K562 (cell line): ENCODE measurements around the gene SPATA12. TPM values are rescaled to one million over a fixed set of nuclear protein-coding genes. Genes with fewer than 3 reads are reported as not detected.

Experiments
- ATAC-seq: fragments of 200-7000 bp; cut with Tn5 transposase; 3 replicates; pipeline ENCODE4 v1.9.1; 2020; ENCODE audit warnings: moderate library complexity
- BruUV-seq: library from RNA; stranded (reverse); fragments of 400-500 nt; replicated peaks from 2 replicates; lab custom pipeline; 2021; lab: Mats Ljungman, UMichigan
- CTCF ChIA-PET: fragments of 300-600 bp; formaldehyde crosslinking; extraction: SDS; loops from one replicate; lab custom pipeline; 2021; ENCODE audit warnings: low intra/inter-chr PET ratio; lab: Yijun Ruan, JAX
- POLR2A ChIA-PET: fragments of 300-600, 350-650 bp; sonication (Branson Sonifier 250); formaldehyde crosslinking; extraction: SDS; loops from one replicate; lab custom pipeline; 2021; ENCODE audit warnings: antibody characterized with exemption, inconsistent platforms; lab: Yijun Ruan, JAX
- DNase-seq, 4 experiments: peaks; one replicate each; pipeline versions ENCODE4 v3.0.0 to v3.0.0-alpha.2; 2011 to 2018; ENCODE audit warnings: low spot score in 3 of 4, mixed read lengths in 3 of 4; ENCODE audit errors: extremely low read depth in 1 of 4
- FAIRE-seq: peaks from 2 replicates; lab custom pipeline; 2011; peaks lifted over from hg19 to GRCh38; lab: Jason Lieb, UNC
- H2AFZ ChIP-seq: 2 replicates; pipeline ENCODE4 v1.6.0; 2011; ENCODE audit warnings: low read depth, low read length, control low read depth, inconsistent platforms
- H3K27ac ChIP-seq: fragments of 200-600 bp; 3 replicates; pipeline ENCODE4 v1.8.0; 2011; ENCODE audit warnings: low read depth, mild to moderate bottlenecking, control low read depth, inconsistent platforms, low read length, moderate library complexity, mixed read lengths; ENCODE audit errors: extremely low read depth
- H3K27me3 ChIP-seq, 2 experiments: fragments of 300-600 bp in 1 of 2; 2 replicates in 1 of 2; 3 replicates in 1 of 2; pipeline versions ENCODE4 v1.6.0 to v1.8.0; 2011; ENCODE audit warnings: inconsistent platforms in 2 of 2, low read length in 2 of 2, mild to moderate bottlenecking in 1 of 2, mixed read lengths in 1 of 2, moderate library complexity in 1 of 2; ENCODE audit not compliant: control insufficient read depth in 2 of 2, insufficient read depth in 2 of 2
- H3K36me3 ChIP-seq: fragments of 300-600 bp; 3 replicates; pipeline ENCODE4 v1.8.0; 2011; ENCODE audit warnings: mild to moderate bottlenecking, low read length, inconsistent platforms; ENCODE audit not compliant: control insufficient read depth, insufficient read depth
- H3K4me1 ChIP-seq, 2 experiments: fragments of 200-600 bp in 1 of 2; replicated peaks in 1 of 2; 2 replicates in 1 of 2; 3 replicates in 1 of 2; pipeline versions ENCODE4 v1.5.1 to v1.8.0; 2011; ENCODE audit warnings: inconsistent platforms in 2 of 2, low read length in 2 of 2, mild to moderate bottlenecking in 1 of 2, mixed read lengths in 1 of 2, moderate library complexity in 1 of 2; ENCODE audit not compliant: control insufficient read depth in 2 of 2, insufficient read depth in 2 of 2
- H3K4me2 ChIP-seq: 2 replicates; pipeline ENCODE4 v1.6.1; 2011; ENCODE audit warnings: low read length, control low read depth, inconsistent platforms, mixed read lengths; ENCODE audit not compliant: insufficient read depth
- H3K4me3 ChIP-seq: fragments of 200-600 bp; sonication (generic), shearing (Covaris generic); 2 replicates; pipeline ENCODE4 v1.5.1; 2016; ENCODE audit warnings: control low read depth, inconsistent platforms
- H3K79me2 ChIP-seq: fragments of 200-600 bp; 3 replicates; pipeline ENCODE4 v1.8.0; 2011; ENCODE audit warnings: low read length, inconsistent platforms; ENCODE audit not compliant: control insufficient read depth, insufficient read depth
- H3K9ac ChIP-seq, 2 experiments: 2 replicates each; pipeline versions ENCODE4 v1.6.0 to v1.6.1; 2011; ENCODE audit warnings: low read depth in 2 of 2, low read length in 2 of 2, control low read depth in 1 of 2, inconsistent platforms in 1 of 2, mild to moderate bottlenecking in 1 of 2, mixed read lengths in 1 of 2; ENCODE audit not compliant: insufficient read depth in 1 of 2
- H3K9me1 ChIP-seq: one replicate; pipeline ENCODE4 v1.6.0; 2011; ENCODE audit warnings: inconsistent platforms, mild to moderate bottlenecking, low read length, moderate library complexity; ENCODE audit not compliant: control insufficient read depth, insufficient read depth
- H3K9me3 ChIP-seq: replicated peaks from 2 replicates; pipeline ENCODE4 v1.5.1; 2011; ENCODE audit warnings: low read depth, low read length, inconsistent platforms; ENCODE audit not compliant: control insufficient read depth, insufficient read depth
- H4K20me1 ChIP-seq: replicated peaks from 2 replicates; pipeline ENCODE4 v1.6.1; 2011; ENCODE audit warnings: low read length, inconsistent platforms, mixed read lengths; ENCODE audit not compliant: control insufficient read depth, insufficient read depth
- CAMTA2 ChIP-seq: fragments of 250-450 bp; sonication (Bioruptor Pico); conservative IDR thresholded peaks from 2 replicates; pipeline ENCODE4 v1.5.1; 2022
- CEBPG ChIP-seq, 3 experiments: fragments of 200-800 bp in 1 of 3; sonication (Bioruptor generic) in 1 of 3; sonication (generic) in 1 of 3; formaldehyde crosslinking in 1 of 3; IDR thresholded peaks in 2 of 3; conservative IDR thresholded peaks in 1 of 3; 2 replicates each; pipeline versions ENCODE4 v1.6.1 to v1.8.0; 2016 to 2022; ENCODE audit warnings: missing compliant biosample characterization in 2 of 3, missing genetic modification characterization in 2 of 3, mild to moderate bottlenecking in 1 of 3, missing genetic modification reagents in 1 of 3
- ESRRA ChIP-seq: fragments of 450-650 bp; IDR thresholded peaks from 2 replicates; pipeline ENCODE4 v1.6.1; 2014; ENCODE audit warnings: low read depth, mild to moderate bottlenecking, moderate library complexity, borderline replicate concordance
- NFIX ChIP-seq: fragments of 250-450 bp; sonication (Bioruptor Pico); IDR thresholded peaks from 2 replicates; pipeline ENCODE4 v1.4.0; 2020; ENCODE audit warnings: low read depth, mild to moderate bottlenecking, moderate library complexity
- PTRF ChIP-seq: fragments of 450-650 bp; IDR thresholded peaks from 2 replicates; pipeline ENCODE4 v1.6.1; 2016; ENCODE audit warnings: mild to moderate bottlenecking, missing genetic modification characterization, missing compliant biosample characterization
- STAT5A ChIP-seq: IDR thresholded peaks from 2 replicates; pipeline ENCODE4 v1.6.1; 2012; ENCODE audit warnings: low read length, inconsistent platforms, borderline replicate concordance
- ZFX ChIP-seq: sonication (generic); formaldehyde crosslinking; IDR thresholded peaks from 2 replicates; pipeline ENCODE4 v1.8.0; 2022; ENCODE audit warnings: mild to moderate bottlenecking, missing genetic modification reagents, moderate library complexity
- ZNF165 ChIP-seq: fragments of 250-450 bp; sonication (Bioruptor Pico); IDR thresholded peaks from 2 replicates; pipeline ENCODE4 v1.4.0; 2020; ENCODE audit warnings: borderline replicate concordance
- ZNF695 ChIP-seq: fragments of 450-650 bp; formaldehyde crosslinking; IDR thresholded peaks from 2 replicates; pipeline ENCODE4 v1.4.0; 2020; ENCODE audit warnings: mild to moderate bottlenecking, moderate library complexity
- WGBS: fragments of 100-300 bp; shearing (Covaris generic); methylation state at CpG from one replicate; pipeline ENCODE4 v1.1.6; 2016; ENCODE audit warnings: low coverage, mixed read lengths; ENCODE audit not compliant: insufficient coverage; ENCODE audit errors: missing lambda C conversion rate; 5-methylcytosine and 5-hydroxymethylcytosine counted together
- in situ Hi-C: fragments of 300-500 bp; cut with MboI; formaldehyde crosslinking; loops from 4 replicates; pipeline ENCODE4 v1.15.0; 2018; ENCODE audit warnings: inconsistent platforms, mixed read lengths
- intact Hi-C: fragments of 100-400 bp; cut with micrococcal nuclease; formaldehyde crosslinking; loops from 2 replicates; pipeline ENCODE4 v1.14.2; 2022
- polyA plus RNA-seq, 8 experiments: library from polyadenylated mRNA; depleted of rRNA in 4 of 8; stranded (reverse) in 5 of 8; unstranded in 3 of 8; fragments of >200 nt; fragmentation: Nextera tagmentation in 2 of 8; fragmentation: Illumina TruSeq in 1 of 8; extraction: Ambion mirVana in 2 of 8; extraction: Trizol in 1 of 8; gene quantifications; 2 replicates each; pipeline versions ENCODE4 v1.2.1 to v1.2.3, GENCODE V29; 2011 to 2014; ENCODE audit warnings: inconsistent platforms in 1 of 8, missing spikeins in 1 of 8
- total RNA-seq, 7 experiments: library from RNA; depleted of rRNA in 6 of 7; stranded (reverse); fragments of >200 nt in 6 of 7; fragmentation: Illumina TruSeq in 2 of 7; extraction: Trizol in 2 of 7; gene quantifications; 2 replicates each; pipeline versions ENCODE4 v1.2.1 to v1.2.3, GENCODE V29; 2011 to 2021; ENCODE audit warnings: low replicate concordance in 1 of 7
- TF ChIP-seq, protein P1 (sequence below): fragments of 450-650 bp; IDR thresholded peaks from one replicate; pipeline ENCODE4 v1.6.1; 2018; ENCODE audit warnings: mild to moderate bottlenecking, moderate library complexity; ENCODE audit not compliant: partially characterized antibody
- TF ChIP-seq, protein P2 (sequence below): fragments of 450-650 bp; IDR thresholded peaks from 2 replicates; pipeline ENCODE4 v1.6.1; 2016; ENCODE audit warnings: low read depth

Gene SPATA12
- total and polyA plus RNA-seq, 9 of the 15 experiments (the other 6 are each of a cell fraction or from before 2014, with no cell fraction given) = not detected

DNA sequence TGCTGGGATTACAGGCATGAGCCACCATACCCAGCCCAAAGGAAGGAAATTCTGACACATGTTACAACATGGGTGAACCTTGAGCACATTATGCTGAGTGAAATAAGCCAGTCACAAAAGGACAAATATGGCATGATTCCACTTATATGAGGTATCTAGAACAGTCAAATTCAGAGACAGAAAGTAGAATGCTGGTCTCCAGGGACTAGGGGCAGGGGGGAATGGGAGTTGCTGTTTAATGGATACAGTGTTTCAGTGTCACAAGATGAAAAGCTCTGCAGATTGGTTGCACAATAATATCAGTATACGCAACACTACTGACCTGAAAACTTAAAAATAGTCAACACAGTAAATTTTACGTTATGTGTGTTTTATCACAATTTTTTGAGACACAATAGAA is 4.1 kb downstream of the SPATA12 start:
- H3K36me3 ChIP-seq = no peaks in the 10 kb centered on the region
- DNase-seq (no peak), FAIRE-seq (no peak), ATAC-seq (no peak)
- no peak overlapping the region for H3K9ac ChIP-seq
- no TSS peak for BruUV-seq
- no peak overlapping the region for H3K4me3 ChIP-seq
- H3K79me2 ChIP-seq = no peaks in the 10 kb centered on the region
- H3K4me1 ChIP-seq = peaks cover 6 to 7% of the 10 kb centered on the region in 2 experiments
- no peaks in the 10 kb centered on the region for H3K27me3 ChIP-seq
- H2AFZ ChIP-seq = no peak overlapping the region
- no peaks in the 10 kb centered on the region for H3K9me3 ChIP-seq
- POLR2A ChIA-PET = interaction anchor here (0.6 kb wide), 1 partner anchor 25 kb away, joined by 3 read pairs; no protein-coding TSS in a partner anchor
- in situ Hi-C loops (no loop called here), intact Hi-C loops (no loop called here)
- 67% methylated on average over 2 of the region's 2 CpGs for WGBS
- CTCF ChIA-PET = no interaction called here
- no peak overlapping the region for H3K27ac ChIP-seq
- H3K9me1 ChIP-seq = no peaks in the 10 kb centered on the region
- H3K4me2 ChIP-seq = no peak overlapping the region
- H4K20me1 ChIP-seq = no peaks in the 10 kb centered on the region
- TF ChIP-seq, protein P1, sequence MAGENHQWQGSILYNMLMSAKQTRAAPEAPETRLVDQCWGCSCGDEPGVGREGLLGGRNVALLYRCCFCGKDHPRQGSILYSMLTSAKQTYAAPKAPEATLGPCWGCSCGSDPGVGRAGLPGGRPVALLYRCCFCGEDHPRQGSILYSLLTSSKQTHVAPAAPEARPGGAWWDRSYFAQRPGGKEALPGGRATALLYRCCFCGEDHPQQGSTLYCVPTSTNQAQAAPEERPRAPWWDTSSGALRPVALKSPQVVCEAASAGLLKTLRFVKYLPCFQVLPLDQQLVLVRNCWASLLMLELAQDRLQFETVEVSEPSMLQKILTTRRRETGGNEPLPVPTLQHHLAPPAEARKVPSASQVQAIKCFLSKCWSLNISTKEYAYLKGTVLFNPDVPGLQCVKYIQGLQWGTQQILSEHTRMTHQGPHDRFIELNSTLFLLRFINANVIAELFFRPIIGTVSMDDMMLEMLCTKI = no peak
- TF ChIP-seq STAT5A (no peak), ZNF695 (CRISPR knock-in tag) (no peak), PTRF (tag) (no peak), NFIX (CRISPR knock-in tag) (no peak), CAMTA2 (CRISPR knock-in tag) (no peak), ZNF165 (CRISPR knock-in tag) (no peak), CEBPG (CRISPR knock-in tag; IDR thresholded peaks at IDR 0.05) (no peak), CEBPG (tag; conservative IDR thresholded peaks at IDR 0.05 in 1 of 2, IDR thresholded peaks at IDR 0.05 in 1 of 2) (peak in 1 of 2 experiments; percentile 29; a peak in 1 of 4 replicates), ESRRA (no peak), ZFX (CRISPR knock-in tag) (no peak)
- TF ChIP-seq, protein P2, sequence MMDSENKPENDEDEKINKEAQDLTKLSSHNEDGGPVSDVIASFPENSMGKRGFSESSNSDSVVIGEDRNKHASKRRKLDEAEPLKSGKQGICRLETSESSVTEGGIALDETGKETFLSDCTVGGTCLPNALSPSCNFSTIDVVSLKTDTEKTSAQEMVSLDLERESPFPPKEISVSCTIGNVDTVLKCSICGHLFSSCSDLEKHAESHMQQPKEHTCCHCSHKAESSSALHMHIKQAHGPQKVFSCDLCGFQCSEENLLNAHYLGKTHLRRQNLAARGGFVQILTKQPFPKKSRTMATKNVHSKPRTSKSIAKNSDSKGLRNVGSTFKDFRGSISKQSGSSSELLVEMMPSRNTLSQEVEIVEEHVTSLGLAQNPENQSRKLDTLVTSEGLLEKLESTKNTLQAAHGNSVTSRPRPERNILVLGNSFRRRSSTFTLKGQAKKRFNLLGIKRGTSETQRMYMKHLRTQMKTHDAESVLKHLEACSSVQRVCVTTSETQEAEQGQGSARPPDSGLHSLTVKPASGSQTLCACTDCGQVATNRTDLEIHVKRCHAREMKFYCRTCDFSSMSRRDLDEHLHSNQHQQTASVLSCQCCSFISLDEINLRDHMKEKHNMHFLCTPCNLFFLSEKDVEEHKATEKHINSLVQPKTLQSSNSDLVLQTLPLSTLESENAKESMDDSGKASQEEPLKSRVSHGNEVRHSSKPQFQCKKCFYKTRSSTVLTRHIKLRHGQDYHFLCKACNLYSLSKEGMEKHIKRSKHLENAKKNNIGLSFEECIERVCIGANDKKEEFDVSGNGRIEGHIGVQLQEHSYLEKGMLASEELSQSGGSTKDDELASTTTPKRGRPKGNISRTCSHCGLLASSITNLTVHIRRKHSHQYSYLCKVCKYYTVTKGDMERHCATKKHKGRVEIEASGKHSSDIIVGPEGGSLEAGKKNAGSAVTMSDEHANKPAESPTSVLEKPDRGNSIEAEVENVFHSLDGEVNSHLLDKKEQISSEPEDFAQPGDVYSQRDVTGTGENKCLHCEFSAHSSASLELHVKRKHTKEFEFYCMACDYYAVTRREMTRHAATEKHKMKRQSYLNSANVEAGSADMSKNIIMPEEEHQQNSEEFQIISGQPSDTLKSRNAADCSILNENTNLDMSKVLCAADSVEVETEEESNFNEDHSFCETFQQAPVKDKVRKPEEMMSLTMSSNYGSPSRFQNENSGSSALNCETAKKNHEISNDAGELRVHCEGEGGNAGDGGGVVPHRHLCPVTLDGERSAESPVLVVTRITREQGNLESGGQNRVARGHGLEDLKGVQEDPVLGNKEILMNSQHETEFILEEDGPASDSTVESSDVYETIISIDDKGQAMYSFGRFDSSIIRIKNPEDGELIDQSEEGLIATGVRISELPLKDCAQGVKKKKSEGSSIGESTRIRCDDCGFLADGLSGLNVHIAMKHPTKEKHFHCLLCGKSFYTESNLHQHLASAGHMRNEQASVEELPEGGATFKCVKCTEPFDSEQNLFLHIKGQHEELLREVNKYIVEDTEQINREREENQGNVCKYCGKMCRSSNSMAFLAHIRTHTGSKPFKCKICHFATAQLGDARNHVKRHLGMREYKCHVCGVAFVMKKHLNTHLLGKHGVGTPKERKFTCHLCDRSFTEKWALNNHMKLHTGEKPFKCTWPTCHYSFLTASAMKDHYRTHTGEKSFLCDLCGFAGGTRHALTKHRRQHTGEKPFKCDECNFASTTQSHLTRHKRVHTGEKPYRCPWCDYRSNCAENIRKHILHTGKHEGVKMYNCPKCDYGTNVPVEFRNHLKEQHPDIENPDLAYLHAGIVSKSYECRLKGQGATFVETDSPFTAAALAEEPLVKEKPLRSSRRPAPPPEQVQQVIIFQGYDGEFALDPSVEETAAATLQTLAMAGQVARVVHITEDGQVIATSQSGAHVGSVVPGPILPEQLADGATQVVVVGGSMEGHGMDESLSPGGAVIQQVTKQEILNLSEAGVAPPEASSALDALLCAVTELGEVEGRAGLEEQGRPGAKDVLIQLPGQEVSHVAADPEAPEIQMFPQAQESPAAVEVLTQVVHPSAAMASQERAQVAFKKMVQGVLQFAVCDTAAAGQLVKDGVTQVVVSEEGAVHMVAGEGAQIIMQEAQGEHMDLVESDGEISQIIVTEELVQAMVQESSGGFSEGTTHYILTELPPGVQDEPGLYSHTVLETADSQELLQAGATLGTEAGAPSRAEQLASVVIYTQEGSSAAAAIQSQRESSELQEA = no peak
